Renal pelvis (tissue), 4 donors: ENCODE results near the gene ASH1L. TPM values are rescaled to one million over a fixed set of nuclear protein-coding genes. Genes with fewer than 3 reads are reported as not detected.
"Not testable (repeated sequence)": the region's sequence is repeated elsewhere in the genome, so short reads cannot be mapped to it uniquely, and the experiment has no call there.

ENCODE experiments used
- DNase-seq: peaks from one replicate; pipeline ENCODE4 v3.0.0-alpha.2; 2013
- polyA plus RNA-seq, 3 donors: library from polyadenylated mRNA; unstranded; fragments of 120-200 nt; gene quantifications; one replicate each; pipeline ENCODE4 v1.2.1, GENCODE V29; 2013; ENCODE audit not compliant: insufficient read length in 3 of 3

Gene ASH1L
- polyA plus RNA-seq, 3 donors, result 37.0 to 51.6 (median 47.1) TPM

GRCh38 chr1:155309423-155310021, 253.1 kb downstream of the ASH1L start:
- no peak for DNase-seq

GRCh38 chr1:155308493-155309422, 253.8 kb downstream of the ASH1L start, which contains the start of gene FDPS:
Gene FDPS, plus strand, starts transcription at chr1:155308866. Its CDS starts 924 bp downstream, at chr1:155309790.
- peak; percentile 99 for DNase-seq

- DNase-seq, result no peak
Observed at GRCh38 chr1:155307247-155307740, 255.3 kb downstream of the ASH1L start.

DNA sequence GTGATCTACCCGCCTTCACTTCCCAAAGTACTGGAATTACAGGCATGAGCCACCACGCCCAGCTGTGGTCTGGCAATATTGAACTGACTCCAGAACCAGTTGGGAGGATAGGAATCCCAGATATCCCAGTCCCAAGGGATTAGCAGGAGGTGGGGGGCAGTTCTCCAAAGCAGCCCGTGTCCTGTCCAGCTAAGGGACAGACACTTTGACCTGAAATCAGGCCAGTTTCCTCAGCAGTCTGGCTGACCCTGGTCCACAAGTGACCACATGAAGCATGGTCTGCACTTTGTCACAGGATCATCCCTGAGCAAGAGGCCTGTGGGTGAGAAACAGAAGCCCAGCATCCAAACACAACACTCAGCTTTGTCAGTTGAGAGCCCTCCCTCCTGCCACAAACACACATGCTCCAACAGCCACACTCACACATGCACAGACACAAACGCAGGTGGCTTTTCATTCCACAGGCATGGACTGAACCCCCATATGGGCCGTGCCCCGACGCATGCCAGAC, 256.7 kb downstream of the ASH1L start:
- no peak for DNase-seq

- no peak for DNase-seq
Observed at GRCh38 chr1:155304558-155305063, 258.0 kb downstream of the ASH1L start.

DNA sequence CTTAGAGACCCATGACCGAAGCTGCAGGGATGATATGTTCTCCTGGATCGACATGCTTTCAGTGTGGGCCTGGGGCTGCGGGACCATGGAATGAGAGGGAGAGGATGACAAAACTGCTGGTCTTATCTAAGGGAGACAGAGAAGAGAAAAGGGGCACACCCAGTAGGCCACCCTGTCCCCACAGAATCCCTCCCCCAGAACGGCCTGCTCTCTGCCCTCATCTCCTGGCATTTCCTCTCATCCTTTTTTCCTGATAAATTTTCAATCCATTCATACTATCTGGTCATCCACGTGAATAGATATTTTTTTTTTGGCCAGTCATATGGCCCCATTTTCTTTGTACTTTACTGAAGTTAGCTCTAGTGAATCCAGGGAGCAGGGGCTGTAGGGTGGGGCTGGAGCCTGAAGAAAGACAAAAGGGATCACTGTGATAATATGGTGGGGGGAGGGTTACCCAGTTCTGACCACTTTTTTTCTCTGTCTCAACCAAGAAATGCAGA, 261.2 kb downstream of the ASH1L start, which contains the start of gene PKLR:
Gene PKLR, minus strand, starts transcription at position 97 of the 500 bp plus-strand sequence. Its CDS starts 43 bp downstream, at position 54.
- no peak for DNase-seq

GRCh38 chr1:155300553-155301329, 261.9 kb downstream of the ASH1L start:
- no peak for DNase-seq

- no peak for DNase-seq
Observed at GRCh38 chr1:155300024-155300423, 262.6 kb downstream of the ASH1L start.

DNA sequence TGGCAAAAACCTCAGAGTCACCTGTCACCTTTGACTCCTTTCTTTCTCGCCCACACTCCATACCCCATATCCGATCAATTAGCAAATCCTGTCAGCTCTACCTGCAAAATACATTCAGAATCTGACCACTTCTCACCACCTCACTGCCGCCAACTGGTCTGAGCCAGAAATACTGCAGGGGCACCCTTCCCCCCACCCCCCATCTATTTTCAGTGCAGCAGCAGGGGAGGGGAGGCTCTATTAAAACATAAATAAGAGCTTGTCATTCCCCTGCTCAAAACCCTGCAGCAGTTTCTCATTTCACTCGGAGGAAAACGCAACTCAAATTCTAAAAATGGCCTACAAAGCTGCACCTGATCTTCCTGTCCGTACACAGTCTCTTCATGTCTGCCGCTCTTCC, 265.2 kb downstream of the ASH1L start:
- DNase-seq, result no peak

DNA sequence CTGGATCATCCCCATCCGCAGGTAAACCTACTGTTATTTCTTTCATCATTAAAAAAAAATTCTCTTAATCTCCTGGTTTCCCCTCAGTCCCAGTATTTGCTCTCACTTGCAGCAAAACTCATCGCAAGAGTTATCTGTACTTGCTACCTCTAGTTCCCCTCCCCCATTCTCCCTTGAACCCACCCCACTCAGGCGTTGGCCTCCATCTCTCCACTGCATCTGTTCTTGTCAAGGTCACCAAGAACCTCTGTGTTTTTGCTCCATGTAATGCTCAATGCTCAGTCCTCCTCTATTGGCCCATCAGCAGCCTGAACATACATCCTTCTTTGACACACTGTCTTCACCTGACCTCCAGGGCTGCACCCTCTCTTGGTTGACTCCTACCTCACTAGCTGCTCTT, 265.9 kb downstream of the ASH1L start:
- no peak for DNase-seq

DNA sequence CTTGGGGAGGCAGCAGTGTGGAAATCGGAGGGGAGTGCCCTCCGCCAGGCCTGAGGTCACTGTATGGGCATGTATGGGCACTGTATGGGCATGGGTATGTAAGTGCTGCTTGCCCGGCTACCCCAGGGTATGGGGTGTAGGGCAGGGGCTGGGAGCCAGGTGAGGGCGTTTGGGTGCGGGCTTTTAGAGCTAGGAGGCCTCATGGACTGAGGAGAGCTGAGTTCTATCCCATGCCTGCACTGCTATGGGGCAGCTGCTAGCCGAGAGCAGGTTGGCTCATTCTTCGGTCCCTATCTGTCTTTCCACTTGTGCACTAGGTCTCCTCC, 266.7 kb downstream of the ASH1L start:
- no peak for DNase-seq

- DNase-seq, result no peak
Observed at GRCh38 chr1:155295183-155295941, 267.2 kb downstream of the ASH1L start.

- DNase-seq, result no peak
Observed at GRCh38 chr1:155294520-155295182, 268.0 kb downstream of the ASH1L start.

DNA sequence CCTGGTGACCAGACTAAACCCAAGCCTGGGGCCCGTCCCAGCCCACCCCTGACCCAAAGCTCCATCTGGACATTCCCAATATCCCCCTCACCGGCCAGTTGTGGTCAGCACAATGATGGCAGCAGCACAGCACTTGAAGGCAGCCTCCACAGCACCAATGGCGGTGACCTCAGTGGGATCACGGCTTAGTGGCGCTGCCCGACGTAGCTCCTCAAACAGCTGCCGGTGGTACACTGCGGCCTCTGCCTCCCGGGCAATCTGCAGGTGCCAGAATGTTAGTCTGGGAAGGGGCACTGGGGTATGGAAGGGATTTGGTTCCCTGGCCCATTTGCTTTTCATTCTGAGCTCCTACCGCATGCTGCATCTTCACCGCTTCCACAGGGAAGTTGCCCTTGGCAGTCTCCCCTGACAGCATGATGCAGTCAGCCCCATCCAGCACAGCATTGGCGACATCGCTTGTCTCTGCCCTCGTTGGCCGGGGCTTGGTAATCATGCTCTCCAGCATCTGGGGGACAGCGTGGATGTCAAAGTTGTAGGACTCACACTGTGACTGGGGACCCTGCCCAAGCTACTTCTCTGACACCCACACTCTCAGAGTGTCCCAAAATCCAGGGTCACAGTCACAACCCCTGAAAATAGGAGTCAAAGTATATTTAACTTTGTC, 269.4 kb downstream of the ASH1L start:
- DNase-seq, result no peak

DNA sequence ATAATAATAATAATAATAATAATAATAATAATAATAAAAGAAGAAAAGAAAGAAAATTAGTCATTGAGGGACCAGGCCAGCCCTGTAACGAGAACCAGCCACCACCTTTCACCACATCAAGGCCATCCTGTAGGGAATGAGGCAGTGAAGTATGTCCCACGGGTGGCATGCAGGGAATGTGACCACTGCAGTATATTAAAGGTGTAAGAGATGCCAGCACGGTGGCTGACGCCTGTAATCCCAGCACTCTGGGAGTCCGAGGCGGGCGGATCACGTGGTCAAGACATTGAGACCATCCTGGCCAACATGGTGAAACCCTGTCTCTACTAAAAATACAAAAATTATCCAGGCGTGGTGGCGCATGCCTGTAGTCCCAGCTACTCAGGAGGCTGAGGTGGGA, 271.6 kb downstream of the ASH1L start:
- DNase-seq, result not testable (repeated sequence)

GRCh38 chr1:155287987-155288543, 274.5 kb downstream of the ASH1L start:
- no peak for DNase-seq

DNA sequence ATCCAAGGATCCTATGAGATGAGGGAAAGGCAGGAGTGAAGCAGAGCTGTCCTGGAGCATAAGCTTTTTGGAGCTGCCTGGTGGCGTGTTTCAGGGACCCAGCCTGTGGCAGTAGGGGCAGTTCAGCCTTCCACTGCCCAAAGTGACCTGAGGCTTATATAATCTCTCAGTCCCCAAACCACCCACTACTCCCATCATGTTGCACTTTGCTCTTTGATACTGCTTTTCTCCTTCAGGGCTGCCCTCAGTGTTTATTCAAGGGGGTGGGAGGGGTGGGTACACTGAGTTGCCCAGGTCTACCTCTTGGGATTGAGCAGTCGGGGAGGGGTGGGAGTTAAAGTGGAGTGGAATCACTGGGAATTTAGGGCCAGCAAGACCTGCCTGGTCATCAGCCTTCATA, 276.1 kb downstream of the ASH1L start:
- DNase-seq, result no peak

DNA sequence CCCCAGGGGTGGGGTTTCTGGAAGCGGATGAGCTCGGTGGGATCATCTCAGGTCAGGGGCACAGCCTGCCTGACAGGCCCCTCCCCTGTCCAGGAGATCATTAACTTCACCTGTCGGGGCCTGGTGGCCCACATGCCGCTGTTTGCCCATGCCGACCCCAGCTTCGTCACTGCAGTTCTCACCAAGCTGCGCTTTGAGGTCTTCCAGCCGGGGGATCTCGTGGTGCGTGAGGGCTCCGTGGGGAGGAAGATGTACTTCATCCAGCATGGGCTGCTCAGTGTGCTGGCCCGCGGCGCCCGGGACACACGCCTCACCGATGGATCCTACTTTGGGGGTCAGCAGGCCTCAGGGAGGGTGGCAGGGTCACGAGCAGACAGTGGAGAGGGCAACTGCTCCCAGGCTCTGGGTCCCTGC, 277.0 kb downstream of the ASH1L start:
- DNase-seq, result no peak
